K562 (cell line): ENCODE measurements around the gene MAPK8IP1. TPM values are rescaled to one million over a fixed set of nuclear protein-coding genes. Genes with fewer than 3 reads are reported as not detected.

ENCODE experiments used
- POLR2A ChIP-seq: fragments of 450-650 bp; conservative IDR thresholded peaks from 2 replicates; pipeline ENCODE4 v1.6.1; 2016
- SMAD3 ChIP-seq: fragments of 450-650 bp; formaldehyde crosslinking; conservative IDR thresholded peaks from 2 replicates; pipeline ENCODE4 v1.4.0; 2020; ENCODE audit warnings: mild to moderate bottlenecking
- SMC3 ChIP-seq: conservative IDR thresholded peaks from 2 replicates; pipeline ENCODE4 v1.6.1; 2011; ENCODE audit warnings: low read depth, low read length, improper control_type of control experiment; ENCODE audit not compliant: insufficient read depth
- SP2 ChIP-seq: IDR thresholded peaks from 2 replicates; pipeline ENCODE4 v1.6.1; 2011; ENCODE audit warnings: mild to moderate bottlenecking, low read depth, low read length, moderate library complexity; ENCODE audit not compliant: poor library complexity, severe bottlenecking; ENCODE audit errors: extremely low read depth
- ZNF699 ChIP-seq: fragments of 250-450 bp; sonication (Bioruptor Pico); IDR thresholded peaks from 2 replicates; pipeline ENCODE4 v1.8.0; 2021; ENCODE audit warnings: mild to moderate bottlenecking, moderate library complexity; ENCODE audit not compliant: insufficient replicate concordance
- polyA plus RNA-seq, 8 experiments: library from polyadenylated mRNA; depleted of rRNA in 4 of 8; stranded (reverse) in 5 of 8; unstranded in 3 of 8; fragments of >200 nt; fragmentation: Nextera tagmentation in 2 of 8; fragmentation: Illumina TruSeq in 1 of 8; extraction: Ambion mirVana in 2 of 8; extraction: Trizol in 1 of 8; gene quantifications; 2 replicates each; pipeline versions ENCODE4 v1.2.1 to v1.2.3, GENCODE V29; 2011 to 2014; ENCODE audit warnings: inconsistent platforms in 1 of 8, missing spikeins in 1 of 8
- total RNA-seq, 7 experiments: library from RNA; depleted of rRNA in 6 of 7; stranded (reverse); fragments of >200 nt in 6 of 7; fragmentation: Illumina TruSeq in 2 of 7; extraction: Trizol in 2 of 7; gene quantifications; 2 replicates each; pipeline versions ENCODE4 v1.2.1 to v1.2.3, GENCODE V29; 2011 to 2021; ENCODE audit warnings: low replicate concordance in 1 of 7
- TF ChIP-seq, protein P1 (sequence below), 2 experiments: fragments of 450-650 bp; IDR thresholded peaks; 2 replicates each; pipeline ENCODE4 v1.6.1; 2016; ENCODE audit warnings: mild to moderate bottlenecking in 2 of 2, borderline replicate concordance in 1 of 2, low read depth in 1 of 2, moderate library complexity in 1 of 2
- TF ChIP-seq, protein P2 (sequence below), 2 experiments: fragments of 450-650 bp; conservative IDR thresholded peaks; 2 replicates each; pipeline ENCODE4 v1.6.1; 2017; ENCODE audit warnings: mild to moderate bottlenecking in 2 of 2, moderate library complexity in 2 of 2
- TF ChIP-seq, protein P3 (sequence below): fragments of 450-650 bp; IDR thresholded peaks from 2 replicates; pipeline ENCODE4 v1.6.1; 2016

MAPK8IP1 gene
- total and polyA plus RNA-seq, 9 of the 15 experiments (the other 6 are each of a cell fraction or from before 2014, with no cell fraction given) = 0.13 to 6.9 (median 2.5) TPM

DNA sequence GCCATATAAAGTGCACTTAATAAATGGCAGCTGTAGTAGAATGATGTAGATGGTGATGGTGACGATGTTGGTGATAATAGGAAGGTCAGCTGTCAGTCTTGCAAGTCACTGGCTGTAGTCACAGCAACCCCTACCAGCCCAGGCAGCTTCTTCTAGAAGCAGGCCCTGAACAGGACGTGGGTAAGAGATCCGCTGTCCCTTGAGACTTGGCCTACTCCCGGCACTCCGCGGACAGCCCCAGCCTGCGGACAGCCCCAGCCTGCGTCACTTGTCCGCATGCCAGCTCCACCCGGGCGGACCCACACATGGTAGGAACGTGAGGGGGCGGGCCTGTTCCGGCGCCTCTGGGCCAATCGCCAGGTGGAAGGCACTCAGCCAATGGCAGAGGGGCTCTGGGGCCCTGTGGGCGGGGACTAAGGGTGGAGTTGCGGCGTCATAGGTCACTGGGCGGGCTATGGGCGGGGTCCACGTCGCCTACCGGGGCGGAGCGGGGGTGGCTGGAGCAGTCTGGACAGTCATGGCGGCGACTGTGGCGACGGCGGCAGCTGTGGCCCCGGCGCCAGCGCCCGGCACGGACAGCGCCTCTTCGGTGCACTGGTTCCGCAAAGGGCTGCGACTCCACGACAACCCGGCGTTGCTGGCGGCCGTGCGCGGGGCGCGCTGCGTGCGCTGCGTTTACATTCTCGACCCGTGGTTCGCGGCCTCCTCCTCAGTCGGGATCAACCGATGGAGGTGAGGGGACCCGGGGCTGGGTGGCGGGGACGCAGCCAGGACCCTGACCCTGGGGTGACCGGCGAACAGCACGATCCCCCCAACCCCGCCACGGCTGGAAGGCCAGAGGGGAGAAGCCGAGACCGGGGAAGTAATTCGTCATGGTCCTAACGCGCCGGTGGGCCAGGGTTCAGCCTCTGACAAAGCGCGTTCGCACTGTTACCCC, 38.2 kb upstream of the MAPK8IP1 start, which contains the start of gene CRY2 (continued):
- TF ChIP-seq, protein P1, sequence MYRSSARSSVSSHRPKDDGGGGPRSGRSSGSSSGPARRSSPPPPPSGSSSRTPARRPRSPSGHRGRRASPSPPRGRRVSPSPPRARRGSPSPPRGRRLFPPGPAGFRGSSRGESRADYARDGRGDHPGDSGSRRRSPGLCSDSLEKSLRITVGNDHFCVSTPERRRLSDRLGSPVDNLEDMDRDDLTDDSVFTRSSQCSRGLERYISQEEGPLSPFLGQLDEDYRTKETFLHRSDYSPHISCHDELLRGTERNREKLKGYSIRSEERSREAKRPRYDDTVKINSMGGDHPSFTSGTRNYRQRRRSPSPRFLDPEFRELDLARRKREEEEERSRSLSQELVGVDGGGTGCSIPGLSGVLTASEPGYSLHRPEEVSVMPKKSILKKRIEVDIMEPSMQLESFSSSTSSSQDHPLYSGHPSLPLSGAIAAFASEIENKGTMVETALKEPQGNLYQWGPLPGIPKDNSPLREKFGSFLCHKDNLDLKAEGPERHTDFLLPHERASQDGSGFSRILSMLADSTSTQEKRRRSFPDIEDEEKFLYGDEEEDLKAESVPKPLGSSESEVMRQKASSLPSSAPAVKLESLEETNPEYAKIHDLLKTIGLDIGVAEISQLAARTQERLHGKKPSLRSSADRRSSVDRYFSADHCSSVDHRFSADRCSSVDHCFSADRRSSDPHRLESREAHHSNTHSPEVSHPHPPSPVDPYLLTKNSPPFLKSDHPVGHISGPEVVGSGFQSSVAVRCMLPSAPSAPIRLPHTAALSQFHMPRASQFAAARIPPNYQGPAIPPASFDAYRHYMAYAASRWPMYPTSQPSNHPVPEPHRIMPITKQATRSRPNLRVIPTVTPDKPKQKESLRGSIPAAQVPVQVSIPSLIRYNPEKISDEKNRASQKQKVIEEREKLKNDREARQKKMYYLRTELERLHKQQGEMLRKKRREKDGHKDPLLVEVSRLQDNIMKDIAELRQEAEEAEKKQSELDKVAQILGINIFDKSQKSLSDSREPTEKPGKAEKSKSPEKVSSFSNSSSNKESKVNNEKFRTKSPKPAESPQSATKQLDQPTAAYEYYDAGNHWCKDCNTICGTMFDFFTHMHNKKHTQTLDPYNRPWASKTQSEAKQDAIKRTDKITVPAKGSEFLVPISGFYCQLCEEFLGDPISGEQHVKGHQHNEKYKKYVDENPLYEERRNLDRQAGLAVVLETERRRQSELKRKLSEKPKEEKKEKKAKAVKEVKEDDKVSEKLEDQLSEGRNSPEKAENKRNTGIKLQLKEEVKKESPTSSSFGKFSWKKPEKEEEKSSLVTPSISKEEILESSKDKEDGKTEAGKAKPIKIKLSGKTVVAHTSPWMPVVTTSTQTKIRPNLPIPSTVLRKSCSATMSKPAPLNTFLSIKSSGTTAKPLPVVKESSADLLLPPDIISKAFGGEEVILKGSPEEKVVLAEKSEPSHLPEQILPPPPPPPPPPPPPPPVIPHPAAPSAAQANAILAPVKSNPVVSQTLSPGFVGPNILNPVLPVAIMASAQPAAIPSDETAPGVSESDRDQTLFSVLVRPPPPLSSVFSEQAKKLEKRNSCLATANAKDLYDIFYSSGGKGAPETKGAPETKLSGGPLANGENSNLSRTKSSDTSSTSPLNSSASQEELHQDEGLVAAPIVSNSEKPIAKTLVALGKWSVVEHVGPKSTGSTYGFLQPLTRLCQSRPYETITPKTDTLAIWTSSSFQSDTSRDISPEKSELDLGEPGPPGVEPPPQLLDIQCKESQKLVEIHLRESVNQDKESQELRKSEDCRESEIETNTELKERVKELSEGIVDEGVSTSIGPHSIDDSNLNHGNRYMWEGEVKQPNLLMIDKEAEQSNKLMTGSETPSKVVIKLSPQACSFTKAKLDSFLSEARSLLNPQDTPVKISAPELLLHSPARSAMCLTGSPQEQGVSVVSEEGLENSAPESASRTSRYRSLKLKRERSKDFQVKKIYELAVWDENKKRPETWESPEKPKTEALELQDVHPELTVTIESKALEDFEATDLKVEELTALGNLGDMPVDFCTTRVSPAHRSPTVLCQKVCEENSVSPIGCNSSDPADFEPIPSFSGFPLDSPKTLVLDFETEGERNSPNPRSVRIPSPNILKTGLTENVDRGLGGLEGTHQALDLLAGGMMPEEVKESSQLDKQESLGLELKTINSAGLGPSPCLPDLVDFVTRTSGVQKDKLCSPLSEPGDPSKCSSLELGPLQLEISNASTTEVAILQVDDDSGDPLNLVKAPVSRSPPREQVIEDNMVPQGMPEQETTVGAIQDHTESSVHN (IDR thresholded peaks at IDR 0.05; ENCODE audit: borderline replicate concordance in 1 of 2, low read depth in 1 of 2) = no peak
- no peak for TF ChIP-seq SMC3
- TF ChIP-seq POLR2A = peak; percentile 92
- no peak for TF ChIP-seq ZNF699
- TF ChIP-seq SP2 = peak; percentile 36
- TF ChIP-seq, protein P2, sequence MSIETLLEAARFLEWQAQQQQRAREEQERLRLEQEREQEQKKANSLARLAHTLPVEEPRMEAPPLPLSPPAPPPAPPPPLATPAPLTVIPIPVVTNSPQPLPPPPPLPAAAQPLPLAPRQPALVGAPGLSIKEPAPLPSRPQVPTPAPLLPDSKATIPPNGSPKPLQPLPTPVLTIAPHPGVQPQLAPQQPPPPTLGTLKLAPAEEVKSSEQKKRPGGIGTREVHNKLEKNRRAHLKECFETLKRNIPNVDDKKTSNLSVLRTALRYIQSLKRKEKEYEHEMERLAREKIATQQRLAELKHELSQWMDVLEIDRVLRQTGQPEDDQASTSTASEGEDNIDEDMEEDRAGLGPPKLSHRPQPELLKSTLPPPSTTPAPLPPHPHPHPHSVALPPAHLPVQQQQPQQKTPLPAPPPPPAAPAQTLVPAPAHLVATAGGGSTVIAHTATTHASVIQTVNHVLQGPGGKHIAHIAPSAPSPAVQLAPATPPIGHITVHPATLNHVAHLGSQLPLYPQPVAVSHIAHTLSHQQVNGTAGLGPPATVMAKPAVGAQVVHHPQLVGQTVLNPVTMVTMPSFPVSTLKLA (conservative IDR thresholded peaks at IDR 0.05) = peak; percentile 100
- 0 out of 2 replicates have a peak, but pooled peaks have one; percentile 14 for TF ChIP-seq SMAD3
- TF ChIP-seq, protein P3, sequence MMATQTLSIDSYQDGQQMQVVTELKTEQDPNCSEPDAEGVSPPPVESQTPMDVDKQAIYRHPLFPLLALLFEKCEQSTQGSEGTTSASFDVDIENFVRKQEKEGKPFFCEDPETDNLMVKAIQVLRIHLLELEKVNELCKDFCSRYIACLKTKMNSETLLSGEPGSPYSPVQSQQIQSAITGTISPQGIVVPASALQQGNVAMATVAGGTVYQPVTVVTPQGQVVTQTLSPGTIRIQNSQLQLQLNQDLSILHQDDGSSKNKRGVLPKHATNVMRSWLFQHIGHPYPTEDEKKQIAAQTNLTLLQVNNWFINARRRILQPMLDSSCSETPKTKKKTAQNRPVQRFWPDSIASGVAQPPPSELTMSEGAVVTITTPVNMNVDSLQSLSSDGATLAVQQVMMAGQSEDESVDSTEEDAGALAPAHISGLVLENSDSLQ = peak; percentile 95
